Hair follicular keratinocyte (primary cell): Measurements from ENCODE around the gene SPATS1. TPM values are rescaled to one million over a fixed set of nuclear protein-coding genes. Genes with fewer than 3 reads are reported as not detected.

Experiments used
- total RNA-seq: library from RNA; depleted of rRNA; stranded (reverse); fragments of >200 nt; gene quantifications from 2 replicates; pipeline ENCODE4 v1.2.3, GENCODE V29; 2015

The SPATS1 gene, protein sequence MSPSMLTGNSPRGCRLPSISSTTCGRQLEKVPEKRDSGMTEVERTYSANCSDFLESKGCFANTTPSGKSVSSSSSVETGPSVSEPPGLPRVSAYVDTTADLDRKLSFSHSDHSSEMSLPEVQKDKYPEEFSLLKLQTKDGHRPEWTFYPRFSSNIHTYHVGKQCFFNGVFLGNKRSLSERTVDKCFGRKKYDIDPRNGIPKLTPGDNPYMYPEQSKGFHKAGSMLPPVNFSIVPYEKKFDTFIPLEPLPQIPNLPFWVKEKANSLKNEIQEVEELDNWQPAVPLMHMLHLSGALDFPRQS
- not detected in 2 replicates for total RNA-seq

DNA sequence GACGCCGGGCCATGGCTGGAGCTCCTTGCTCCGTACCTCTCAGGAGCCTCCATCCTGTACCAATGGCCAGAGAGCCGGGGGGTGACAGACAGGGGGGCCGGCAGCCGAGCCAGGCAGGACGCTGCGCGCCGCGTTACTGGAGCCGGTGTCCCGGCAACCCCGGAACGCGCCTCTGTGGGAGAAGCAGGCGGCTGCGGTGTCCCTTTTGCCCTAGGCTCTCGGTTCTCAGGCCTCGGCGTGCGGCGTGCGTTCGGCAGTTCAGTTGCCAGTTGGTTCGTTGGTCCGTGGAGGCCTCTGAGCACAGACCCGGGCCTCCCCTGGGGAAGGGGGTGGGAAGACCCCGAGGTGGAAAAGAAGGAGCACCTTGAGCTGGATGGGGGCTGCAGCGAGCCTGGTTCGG, at the start of gene SPATS1:
Gene SPATS1 (plus strand): TSS at position 162 of the 400 bp plus-strand sequence. CDS start 446 bp downstream, outside the sequence.

DNA sequence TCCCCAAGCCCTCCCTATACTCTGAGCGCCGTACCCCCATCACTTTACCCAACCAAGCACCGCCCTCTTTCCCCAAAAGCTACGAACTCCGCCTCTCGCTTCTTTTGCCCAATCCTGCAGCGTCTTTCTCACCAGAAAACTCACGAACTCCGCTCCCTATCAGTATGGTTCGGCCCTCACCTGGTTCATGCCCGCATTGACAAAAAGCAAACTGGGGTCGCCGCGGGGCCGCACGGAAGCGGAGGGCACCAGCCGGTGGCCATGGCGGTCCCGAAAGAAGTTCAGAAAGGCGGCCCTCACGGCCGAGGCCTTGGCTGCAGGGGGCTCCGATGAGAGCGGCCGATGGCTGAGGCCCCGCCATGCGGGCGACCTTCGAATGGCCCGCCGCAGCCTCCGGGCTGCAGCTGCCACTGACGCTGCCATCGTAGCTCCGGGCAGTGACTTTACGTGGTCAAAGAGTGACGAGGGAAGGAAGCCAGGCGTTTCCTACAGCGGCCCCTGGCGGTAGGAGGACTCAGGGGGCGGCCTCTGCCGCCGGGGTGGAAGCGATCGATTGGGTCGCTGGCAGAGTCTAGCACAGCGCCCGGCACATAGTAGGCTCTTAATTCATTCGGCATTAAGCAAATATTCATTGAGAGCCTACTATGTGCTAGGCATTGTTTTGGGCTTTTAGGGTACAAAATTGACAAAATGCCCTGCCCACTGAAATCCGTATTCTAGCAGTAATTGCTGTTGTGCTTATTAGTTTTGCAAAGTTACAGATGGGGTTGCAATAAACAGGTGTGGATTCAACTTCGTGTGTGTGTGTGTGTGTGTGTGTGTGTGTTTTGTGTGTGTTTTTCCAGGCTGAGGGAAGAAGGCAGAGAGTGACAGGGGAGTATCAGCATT, 29.3 kb upstream of the SPATS1 start, which contains the start of gene AARS2:
Gene AARS2 (minus strand): TSS at position 447 of the 888 bp plus-strand sequence. CDS start 24 bp downstream, at position 423.

DNA sequence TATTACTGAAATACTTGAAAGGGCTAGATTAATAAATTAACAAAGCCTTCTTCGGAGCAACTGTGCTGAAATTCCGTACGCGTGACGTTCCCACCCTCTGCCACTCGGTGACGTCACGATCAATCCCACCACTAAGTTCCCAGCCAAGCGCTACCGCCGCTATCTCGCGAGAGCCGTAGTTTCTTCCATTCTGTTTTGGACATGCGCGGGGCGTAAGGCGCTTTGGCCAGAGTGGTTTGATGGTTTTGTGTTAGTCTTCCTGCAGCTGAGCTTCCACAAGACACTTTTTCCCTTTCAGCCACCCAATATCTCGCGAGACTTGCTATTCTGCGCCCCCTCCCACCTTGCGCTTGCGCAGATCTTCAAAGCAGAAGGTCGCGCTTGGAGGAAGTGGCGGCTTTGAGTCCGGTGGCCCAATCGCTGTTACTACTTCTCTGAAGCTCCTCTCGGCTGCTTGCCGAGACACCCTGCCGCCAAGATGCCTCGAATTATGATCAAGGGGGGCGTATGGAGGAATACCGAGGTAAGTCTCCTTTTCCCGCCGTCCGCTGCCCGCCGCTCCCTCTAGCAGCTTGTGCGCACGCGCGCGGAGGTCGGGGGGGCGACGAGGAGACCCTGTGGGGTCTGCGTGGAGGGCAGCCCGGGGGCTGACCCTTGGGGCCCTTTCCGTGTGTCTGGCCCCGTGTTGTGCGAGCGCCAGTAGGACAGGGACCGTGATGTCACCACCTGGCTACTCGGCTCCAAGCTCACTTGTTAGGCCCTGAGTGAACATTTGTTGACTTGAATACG, 45.1 kb downstream of the SPATS1 start, which contains the start of gene CDC5L:
Gene CDC5L (plus strand): TSS at position 361 of the 789 bp plus-strand sequence. CDS start 118 bp downstream, at position 479.

Other genes with a start within 250 kb of the SPATS1 start
- 98.2 and 133 TPM in 2 replicates for gene MRPL14, start 215.2 kb upstream of the SPATS1 start, total RNA-seq
- gene TMEM63B, start 215.1 kb upstream of the SPATS1 start, total RNA-seq, result 56.5 and 62.3 TPM in 2 replicates
- gene CAPN11, start 183.8 kb upstream of the SPATS1 start, total RNA-seq, result not detected in 2 replicates
- not detected in 2 replicates for gene MYMX, start 125.7 kb upstream of the SPATS1 start, total RNA-seq
- gene SLC29A1, start 119.1 kb upstream of the SPATS1 start, total RNA-seq, result 23.2 and 50.3 TPM in 2 replicates
- gene HSP90AB1, start 95.5 kb upstream of the SPATS1 start, total RNA-seq, result 822 and 1,294 TPM in 2 replicates
- gene SLC35B2, start 85.1 kb upstream of the SPATS1 start, total RNA-seq, result 74.6 and 75.2 TPM in 2 replicates
- 35.1 and 36.9 TPM in 2 replicates for gene NFKBIE, start 77.1 kb upstream of the SPATS1 start, total RNA-seq
- under 0.01 TPM in 1 of 2 replicates, not detected in the other for gene TMEM151B, start 72.2 kb upstream of the SPATS1 start, total RNA-seq
- 9.7 and 17.2 TPM in 2 replicates for gene AARS2, start 29.3 kb upstream of the SPATS1 start, total RNA-seq
- 14.3 and 16.0 TPM in 2 replicates for gene CDC5L, start 45.1 kb downstream of the SPATS1 start, total RNA-seq